Left lobe of liver (tissue), 2 donors: ENCODE results near the gene FOXP4. TPM values are rescaled to one million over a fixed set of nuclear protein-coding genes. Genes with fewer than 3 reads are reported as not detected.

Experiments
- ATAC-seq: fragments of 200-7000 bp; cut with Tn5 transposase; one replicate; pipeline ENCODE4 v1.9.1; 2020; ENCODE audit warnings: mild to moderate bottlenecking, moderate library complexity
- DNase-seq: peaks from one replicate; pipeline ENCODE4 v3.0.0-alpha.2; 2020; ENCODE audit warnings: low spot score
- total RNA-seq: library from RNA; stranded (reverse); gene quantifications from one replicate; pipeline ENCODE4 v1.2.1, GENCODE V29; 2021
- donor health status: DM: no; HTN: no; CAD: no; lungs with moderate emphysema.
- donor health status: DM: no; HTN: yes; CAD: no.

Gene FOXP4
- total RNA-seq, 1 donor from 2014 or later = 24.6 TPM

DNA sequence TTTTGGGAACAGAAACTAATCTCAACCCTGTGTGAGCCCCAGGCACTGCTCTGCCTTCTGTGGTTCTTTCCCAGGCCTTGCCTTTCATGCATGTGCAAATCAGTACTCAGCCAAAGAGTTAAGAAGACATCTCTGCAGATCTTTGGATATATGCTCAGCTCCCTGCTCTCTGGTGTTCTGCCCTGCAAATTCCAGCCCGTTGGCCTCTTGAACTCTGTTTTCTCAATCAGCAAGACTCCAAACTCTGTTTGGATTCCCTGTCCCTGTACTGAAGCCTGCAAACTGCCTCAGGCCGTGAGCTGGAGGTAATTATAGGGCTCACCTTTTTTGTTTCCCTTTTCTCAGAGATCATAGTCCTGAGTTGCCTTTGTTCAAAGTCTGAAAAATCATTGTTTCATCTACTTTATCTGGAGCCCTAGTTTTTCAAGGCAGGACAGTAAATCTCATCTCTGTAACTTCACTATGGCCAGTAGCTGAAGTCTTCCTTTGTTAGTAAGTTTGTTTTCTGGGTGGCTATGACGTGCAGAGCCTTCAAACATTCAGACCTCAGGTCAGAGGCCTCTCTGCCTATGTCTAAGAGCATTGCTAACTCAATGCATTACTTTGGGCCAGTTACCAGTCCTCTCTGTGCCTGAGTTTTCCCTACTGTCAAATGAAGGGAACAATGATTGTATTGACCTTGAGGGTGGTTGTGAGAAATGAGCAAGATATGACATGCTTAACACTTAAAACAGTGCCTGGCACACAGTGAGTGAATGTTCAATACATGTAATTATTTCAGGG, 76.2 kb downstream of the FOXP4 start:
- DNase-seq = no peak
- peak; percentile 47 for ATAC-seq

DNA sequence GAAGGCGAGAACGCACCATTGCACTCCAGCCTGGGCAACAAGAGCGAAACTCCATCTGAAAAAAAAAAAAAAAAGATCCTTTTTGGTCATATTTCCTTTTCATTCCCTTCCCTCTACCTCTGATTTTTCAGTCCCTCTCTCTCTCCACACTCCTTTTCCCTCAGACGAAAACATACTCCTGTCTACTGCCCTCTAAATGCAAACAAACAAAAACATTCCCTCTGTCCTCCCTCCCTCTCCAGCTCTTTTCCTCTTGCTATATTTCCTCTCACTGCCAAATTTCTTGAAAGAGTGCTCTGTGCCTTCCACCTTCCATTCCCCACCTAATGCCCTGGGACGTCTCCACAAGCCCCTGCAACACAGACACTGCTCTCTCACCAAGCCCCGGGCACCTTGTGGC, 77.1 kb downstream of the FOXP4 start:
- ATAC-seq = no peak
- no peak for DNase-seq

DNA sequence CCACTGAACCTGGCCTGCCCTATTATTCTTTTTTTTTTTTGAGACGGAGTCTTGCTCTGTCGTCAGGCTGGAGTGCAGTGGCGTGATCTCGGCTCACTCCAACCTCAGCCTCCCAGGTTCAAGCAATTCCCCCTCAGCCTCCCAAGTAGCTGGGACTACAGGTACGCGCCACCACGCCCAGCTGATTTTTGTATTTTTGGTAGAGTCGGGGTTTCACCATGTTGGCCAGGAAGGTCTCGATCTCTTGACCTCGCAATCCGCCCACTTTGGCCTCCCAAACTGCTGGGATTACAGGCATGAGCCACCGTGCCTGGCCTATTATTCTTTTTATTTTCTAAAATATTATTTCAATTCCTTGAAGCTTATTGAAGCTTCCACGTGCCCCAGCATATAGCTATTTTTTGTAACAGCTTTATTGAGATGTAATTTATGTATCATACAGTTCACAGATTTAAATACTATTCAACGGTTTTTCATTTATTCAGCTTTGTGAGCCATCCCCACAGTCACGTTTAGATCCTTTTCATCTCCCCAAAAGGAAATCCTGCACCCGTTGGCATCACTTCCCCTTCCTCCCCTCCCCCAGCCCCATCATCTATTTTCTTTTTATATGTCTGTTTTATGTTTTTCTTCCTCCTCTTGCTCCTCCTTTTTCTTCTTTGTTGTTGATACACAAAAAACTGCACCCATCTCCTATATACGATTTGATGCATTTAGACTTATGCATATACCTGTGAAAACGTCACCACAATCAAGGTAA, 78.6 kb downstream of the FOXP4 start:
- ATAC-seq (no peak), DNase-seq (no peak)

DNA sequence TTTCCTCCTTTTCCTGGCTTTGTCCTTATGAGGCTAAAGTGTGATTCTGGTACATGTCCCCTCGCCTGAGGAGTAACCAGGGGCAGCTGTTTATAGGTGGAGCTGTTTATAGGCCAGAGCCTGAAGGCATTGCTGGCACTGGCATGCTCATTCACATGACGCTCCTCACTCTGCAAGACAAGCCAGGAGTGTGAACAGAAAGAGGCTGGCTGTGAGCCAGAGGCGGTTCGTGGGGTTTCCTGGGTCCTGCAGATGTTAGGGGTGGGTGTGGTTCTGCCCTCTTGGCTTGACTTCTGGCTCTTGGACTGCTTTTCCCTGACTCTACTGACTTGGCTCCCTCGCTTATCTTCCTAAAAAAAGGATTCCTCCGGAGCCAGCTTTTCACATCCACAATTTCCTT, 79.3 kb downstream of the FOXP4 start:
- no peak for DNase-seq
- ATAC-seq = no peak

DNA sequence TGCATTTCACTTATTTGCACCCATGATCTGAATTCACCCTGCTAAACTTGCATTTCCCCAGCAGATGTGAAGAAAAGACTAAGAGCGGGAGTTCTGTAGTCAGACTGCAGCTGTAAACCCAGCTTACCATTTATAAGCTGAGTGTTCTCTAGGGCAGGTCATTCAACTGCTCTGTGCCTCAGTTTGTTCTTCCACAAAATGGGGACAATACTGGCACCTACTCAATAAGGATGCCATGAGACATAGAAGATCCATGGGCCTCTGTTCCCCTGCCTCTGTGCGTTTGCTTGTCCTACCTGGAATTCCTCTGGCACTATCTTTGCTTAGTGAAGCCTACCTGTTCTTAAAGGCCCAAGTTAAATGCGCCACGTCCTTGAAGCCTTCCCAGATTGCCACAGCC, 79.8 kb downstream of the FOXP4 start:
- no peak for DNase-seq
- no peak for ATAC-seq

DNA sequence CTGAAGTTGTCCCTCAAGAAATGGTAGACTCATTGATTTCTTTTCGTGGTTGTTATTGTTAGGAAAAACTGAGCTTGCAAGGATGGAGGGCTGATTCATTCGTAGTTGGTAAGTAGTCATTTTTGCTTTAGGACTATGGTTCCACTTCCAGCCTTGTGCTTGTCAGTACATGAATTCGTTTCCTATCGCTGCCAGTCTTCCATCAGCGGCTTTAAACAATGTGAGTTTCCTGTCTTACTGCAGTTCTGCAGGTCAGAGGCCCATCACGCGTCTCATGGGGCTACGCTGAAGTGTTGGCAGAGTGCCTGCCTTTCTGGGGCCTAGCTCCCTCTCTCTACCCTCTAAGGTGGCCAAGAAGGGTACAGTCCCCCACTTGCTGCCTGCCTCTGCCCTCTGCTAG, 80.7 kb downstream of the FOXP4 start:
- no peak for DNase-seq

DNA sequence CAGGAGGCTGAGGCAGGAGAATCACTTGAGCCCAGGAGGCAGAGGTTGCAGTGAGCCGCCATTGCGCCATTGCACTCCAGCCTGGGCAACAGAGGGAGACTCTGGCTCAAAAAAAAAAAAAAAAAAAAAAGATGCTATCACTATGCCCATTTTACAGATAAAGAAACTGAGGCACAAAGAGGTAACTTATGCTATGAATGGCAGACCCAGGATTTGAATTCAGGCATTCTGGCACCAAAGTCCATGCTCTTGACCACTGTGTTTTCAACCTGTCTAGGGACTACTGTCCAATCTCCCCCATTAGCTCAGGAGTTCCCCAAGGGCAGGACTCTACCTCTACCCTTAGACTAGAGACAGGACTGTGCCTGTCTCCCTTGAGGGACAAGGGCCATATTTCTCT, 82.9 kb downstream of the FOXP4 start:
- no peak for DNase-seq
- no peak for ATAC-seq

More for the DNA sequence above, 80.7 kb downstream of the FOXP4 start:
- ATAC-seq = no peak

DNA sequence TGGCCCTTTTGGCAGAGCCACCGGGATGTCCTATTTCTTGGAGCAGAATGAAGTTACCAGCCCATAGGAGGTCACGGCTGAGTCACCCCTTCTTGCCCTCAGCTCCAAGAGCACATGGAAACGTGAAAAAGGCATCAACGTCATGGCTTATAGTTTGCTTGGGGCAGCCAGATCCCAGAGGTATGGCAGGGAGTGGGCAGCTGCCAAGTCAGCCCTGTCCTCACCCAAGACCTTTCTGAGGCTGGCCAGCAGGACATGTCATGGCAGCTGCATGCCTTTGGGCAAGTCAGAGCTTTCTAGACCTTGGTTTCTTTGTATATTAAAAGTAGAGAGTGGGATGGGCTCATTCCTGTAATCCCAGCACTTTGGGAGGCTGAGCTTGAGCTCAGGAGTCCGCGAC, 83.9 kb downstream of the FOXP4 start:
- DNase-seq (no peak), ATAC-seq (no peak)

DNA sequence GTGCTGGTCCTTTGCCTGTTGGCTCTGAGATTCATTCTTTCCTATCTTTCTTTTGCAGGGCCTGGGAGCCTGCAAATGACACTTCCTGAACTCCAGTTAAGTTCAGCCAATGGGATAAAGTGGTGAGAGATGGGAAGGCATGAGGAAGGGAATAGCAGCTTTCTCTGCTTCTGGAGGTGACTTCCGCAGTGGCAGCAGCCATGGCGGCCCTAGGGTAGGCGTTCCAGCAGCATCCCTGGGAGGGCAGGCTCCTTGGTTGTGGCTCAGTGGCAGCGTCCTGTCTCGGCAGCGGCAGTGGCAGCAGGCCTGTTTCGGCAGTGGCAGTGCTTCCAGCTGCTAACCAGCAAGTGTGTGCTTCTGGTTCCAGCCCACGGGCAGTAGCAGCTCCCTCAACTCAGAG, 84.8 kb downstream of the FOXP4 start:
- DNase-seq (no peak), ATAC-seq (no peak)

DNA sequence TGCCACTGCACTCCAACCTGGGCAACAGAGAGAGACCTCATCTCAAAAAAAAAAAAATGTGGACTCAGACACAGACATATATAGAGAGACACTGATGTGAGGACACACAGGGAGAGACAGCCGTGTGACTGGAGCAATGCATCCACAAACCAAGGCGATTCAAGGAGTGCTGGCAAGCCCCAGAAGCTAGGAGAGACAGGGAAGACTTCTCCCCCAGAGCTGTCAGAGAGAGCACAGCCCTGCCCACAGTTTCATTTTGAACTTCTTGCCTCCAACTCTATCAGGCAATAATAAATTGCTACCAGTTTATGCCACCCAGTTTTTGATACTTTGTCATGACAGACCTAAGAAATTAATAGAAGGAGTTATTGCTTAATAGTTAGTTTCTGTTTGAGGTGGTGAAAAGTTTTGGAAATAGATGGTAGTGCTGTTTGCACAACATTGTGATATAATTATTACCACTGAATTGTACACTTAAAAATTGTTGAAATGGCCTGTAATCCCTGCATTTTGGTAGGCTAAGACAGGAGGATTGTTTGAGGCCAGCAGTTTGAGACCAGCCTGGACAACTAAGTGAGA, 87.0 kb downstream of the FOXP4 start:
- no peak for ATAC-seq
- DNase-seq = no peak

DNA sequence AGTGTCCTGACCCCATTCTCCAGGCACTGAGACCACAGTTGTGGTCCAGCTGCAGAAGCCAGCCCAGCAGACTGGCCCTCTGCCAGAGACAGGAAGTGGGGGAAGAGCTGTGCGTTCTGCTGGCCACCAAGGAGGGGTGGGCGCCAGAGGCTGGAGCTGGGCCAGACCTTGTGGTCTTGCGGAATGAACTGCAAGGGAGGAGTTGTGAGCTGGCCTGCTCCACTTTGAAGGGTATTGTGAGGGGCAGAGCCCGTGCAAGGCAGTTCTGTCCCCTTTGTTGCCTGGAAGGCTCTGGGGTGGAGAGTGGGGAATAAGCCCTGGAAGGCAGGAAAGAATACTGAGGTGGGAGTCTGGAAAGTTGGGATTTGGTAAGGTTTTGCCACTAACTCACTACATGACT, 88.5 kb downstream of the FOXP4 start:
- no peak for DNase-seq
- no peak for ATAC-seq

DNA sequence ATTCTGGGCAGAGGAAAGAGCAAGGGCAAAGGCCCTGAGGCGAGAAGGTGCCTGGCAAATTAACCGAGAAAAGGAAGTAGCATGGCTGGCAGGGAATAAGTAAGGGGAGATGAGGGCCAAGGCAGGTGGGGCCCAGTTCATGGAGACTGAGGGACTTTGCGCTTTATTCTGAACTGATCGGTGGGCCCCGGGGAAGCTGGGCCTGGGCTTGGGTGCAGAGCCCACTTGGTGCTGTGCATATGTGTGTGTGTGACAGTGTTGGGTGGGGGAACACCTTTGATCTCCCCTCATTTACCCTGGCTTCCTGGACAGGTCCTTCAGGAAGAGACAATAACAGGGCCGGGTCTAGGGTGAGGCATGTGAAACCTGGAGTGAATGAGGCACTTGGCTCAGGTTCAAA, 89.2 kb downstream of the FOXP4 start:
- no peak for ATAC-seq

DNA sequence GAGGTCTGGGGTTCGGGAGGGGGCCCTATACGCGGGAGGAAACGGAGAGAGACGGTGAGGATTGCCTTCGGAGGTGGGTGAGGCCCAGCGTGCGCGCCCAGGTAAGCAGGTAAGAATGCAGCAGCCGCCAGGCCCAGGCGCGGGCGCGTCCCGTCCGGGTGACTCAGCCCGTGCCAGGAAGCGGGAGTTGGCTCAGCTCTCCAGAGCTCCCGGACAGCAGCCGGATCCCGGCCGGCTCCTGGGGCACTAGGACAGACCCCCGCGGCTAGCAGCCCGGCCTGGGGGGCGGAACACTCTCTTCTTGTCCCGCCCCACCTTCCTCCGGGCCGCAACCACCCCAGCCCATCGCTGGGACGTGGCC, 90.6 kb downstream of the FOXP4 start:
- DNase-seq (no peak), ATAC-seq (peak; percentile 58)

More for the DNA sequence above, 89.2 kb downstream of the FOXP4 start:
- no peak for DNase-seq

DNA sequence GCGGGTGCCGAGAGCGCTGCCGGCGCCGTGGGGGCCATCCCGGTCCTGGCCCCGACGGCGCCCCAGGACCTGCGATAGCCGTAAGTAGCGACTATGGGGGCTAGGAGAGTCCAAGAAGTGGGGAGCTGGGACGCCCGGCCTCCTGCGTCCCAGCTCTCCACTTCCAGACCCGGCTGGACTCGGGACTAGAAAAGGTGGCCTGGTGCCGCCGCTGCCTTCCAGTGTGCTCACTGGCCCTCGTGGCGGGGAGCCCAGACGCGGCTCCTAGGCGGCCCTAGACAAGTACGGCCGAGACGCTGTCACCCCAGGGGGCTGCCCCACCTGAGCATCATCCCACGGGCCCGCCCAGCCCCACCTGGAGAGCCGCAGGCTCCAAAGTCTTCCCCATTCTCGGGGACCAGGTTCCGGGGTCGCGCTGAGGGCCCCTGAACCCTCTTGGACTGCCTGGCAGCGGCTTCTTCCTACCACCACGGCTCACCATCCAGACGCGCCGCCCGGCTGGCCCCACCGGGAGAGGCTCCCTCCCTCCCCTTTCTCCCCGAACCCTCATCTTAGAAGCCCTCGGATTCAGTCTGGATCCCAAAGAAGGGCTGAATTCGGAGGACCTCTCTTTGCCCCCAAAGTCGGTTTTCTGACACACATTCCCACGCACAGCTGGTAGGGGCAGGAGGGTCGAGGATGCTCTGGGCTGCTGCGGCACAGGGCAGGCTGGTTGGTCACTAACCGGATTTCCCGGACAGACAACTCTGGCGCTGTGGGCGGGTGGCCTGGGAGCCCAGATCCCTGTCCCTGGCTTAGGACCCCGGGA, 91.2 kb downstream of the FOXP4 start:
- DNase-seq = no peak
- ATAC-seq = peak; percentile 51

DNA sequence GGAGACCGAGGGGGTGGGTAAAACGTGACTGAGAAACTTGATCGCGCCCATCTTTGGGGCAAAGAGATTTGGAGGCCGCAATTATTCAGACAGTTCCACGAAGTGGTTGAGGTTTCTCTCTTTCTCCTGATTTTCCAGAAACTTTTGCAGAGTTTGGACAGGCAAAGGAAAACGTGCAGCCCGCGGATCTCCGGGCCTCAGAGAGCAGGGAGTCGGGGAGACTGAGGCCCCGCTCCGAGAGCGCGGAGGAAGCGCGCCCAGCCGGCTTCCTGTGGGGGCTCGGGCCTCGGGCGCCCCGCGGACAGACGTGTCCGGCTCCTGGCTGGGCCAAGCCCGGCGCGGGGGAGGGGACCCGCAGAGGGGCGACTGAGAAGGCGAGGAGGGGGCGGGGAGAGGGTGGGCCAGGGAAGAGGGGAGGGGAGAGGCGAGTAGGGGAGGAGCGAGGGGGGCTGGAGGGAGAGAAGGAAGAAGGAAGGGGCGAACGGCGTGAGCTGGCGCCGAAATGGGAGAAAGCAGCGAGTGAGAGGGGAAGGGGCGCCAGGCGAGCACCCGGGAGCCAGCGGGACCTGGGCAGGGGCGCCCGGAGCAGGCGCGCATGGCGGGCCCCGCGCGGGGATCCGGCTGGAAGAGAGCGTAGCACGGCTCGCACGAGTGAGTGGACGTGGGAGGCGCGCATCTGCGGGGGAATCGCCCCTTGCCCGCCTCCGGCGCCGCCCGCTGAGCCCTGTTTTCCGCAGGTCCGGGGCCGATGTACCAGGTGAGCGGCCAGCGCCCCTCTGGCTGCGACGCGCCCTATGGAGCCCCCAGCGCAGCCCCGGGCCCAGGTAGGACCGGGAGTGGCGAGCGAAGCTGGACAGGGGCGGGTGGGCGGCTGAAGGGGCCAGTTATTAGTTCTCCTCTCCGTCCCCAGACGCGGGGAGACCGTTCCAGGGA, 92.1 kb downstream of the FOXP4 start, which contains the start of gene MDFI:
TSS of gene MDFI (plus strand) at position 467 of the 933 bp plus-strand sequence. CDS start at position 749, 282 bp downstream.
- peak; percentile 6 for ATAC-seq
- DNase-seq = no peak

DNA sequence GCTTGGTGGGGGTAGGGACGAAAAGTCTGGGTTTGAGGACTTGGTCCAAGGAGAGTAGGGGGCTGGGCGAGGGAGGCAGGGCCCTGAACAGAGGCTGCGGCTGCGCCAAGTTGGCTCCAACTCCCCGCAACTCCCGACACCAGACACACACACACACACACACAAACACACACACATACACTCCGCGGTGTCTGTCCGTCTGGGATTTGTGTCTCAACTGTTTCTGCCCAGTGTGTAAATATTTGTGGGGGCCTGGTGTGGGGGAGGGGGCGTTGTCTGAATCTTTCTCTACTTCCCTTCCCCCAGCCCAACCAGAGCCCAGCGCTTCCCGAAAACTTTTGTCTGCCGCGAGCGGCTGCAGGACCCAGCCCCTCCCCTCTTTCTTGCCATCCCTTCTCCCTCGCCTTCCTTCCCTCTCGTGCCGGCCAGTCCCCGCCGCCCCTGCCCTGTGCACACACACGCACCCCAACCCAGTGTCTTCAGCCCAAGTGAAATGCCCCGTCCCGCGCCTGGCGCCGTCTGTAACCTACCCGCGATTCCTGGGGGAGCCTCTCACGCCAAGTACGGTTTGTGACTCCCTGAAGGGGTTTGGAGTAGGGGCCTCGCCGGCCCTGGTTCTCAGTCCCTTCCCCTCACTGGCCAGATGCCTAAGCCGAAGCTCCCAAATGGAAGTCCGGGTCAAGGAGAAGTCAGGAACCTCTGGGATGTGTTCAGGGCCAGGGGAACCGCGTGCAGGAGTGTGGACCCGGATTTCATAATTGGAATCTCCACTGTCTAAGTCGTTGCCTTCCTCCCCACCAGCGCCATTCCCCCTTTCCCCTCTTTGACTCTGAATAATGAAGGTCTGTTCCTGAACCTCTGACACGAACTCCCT, 93.0 kb downstream of the FOXP4 start:
- DNase-seq (no peak), ATAC-seq (peak; percentile 26)

DNA sequence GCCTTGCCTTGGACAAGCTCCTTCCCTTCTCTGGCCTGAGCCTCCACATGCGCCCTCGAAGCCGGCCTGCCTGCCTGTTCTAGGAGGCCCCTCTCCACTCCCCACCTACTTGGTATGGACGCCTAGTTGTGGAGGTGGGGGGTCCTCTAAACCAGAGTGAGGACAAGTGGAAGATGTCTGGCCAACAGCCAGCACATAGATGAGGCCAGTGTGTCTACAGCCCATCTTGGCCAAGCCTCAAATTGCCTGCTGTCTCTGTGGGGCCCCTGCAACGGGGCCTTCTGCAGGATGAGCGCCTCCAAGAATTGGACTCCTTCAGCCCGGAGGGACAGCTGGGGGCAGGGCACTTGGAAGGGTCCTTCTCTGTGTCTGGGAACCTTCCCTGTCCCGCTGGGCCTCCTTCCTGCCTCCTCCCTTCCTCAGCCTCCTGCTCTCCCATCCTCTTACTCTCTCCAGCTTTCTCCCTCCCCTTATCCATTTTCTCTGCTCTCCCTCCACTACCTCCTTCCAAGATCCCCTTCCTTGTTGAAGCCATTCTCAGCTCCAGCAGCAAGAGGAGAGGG, 93.7 kb downstream of the FOXP4 start:
- DNase-seq = no peak
- no peak for ATAC-seq

DNA sequence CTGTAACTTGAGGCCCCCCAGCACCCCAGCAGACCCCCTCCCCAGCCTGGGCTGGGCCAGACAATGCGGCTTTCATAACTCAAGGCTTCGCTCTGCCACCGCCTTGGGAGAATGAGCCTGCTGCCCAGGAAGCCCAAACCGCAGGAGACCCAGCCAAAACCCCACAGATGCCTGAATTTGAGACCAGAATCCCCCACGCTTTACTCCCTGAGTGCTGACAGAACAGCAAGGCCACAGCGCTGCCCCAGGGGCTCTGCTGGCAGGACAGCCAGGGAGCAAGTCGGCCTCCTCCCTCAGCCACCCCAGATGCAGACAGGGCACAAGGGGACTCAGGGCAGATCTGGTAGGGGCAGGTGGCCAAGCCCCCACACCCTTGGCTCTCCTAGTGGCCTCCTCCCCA, 94.2 kb downstream of the FOXP4 start:
- DNase-seq = no peak

More for the DNA sequence above, 94.2 kb downstream of the FOXP4 start:
- no peak for ATAC-seq
